GM19463 (cell line): ENCODE measurements around the gene CTCF.
"Not testable (repeated sequence)": the region's sequence is repeated elsewhere in the genome, so short reads cannot be mapped to it uniquely, and the experiment has no call there.

ENCODE experiments used
- ATAC-seq: cut with Tn5 transposase; IDR thresholded peaks from one replicate; pipeline ENCODE4 v1.9.1; 2021; ENCODE audit warnings: mild to moderate bottlenecking, moderate library complexity; ENCODE audit not compliant: unreplicated experiment

Gene CTCF

GRCh38 chr16:67533024-67533560 is 29.2 kb upstream of the CTCF start:
- no peak for ATAC-seq

- not testable (repeated sequence) for ATAC-seq
Observed at GRCh38 chr16:67533987-67534386, 28.3 kb upstream of the CTCF start.

GRCh38 chr16:67534431-67534830 is 27.9 kb upstream of the CTCF start:
- no peak for ATAC-seq

- no peak for ATAC-seq
Observed at GRCh38 chr16:67535201-67535600, 27.1 kb upstream of the CTCF start.

GRCh38 chr16:67537270-67537635 is 25.1 kb upstream of the CTCF start:
- peak; percentile 42 for ATAC-seq

- ATAC-seq, result peak; percentile 46
Observed at GRCh38 chr16:67537636-67538591, 24.4 kb upstream of the CTCF start.

- no peak for ATAC-seq
Observed at GRCh38 chr16:67538666-67539101, 23.6 kb upstream of the CTCF start.

GRCh38 chr16:67539271-67539670 is 23.1 kb upstream of the CTCF start:
- no peak for ATAC-seq

- ATAC-seq, result no peak
Observed at GRCh38 chr16:67539691-67540635, 22.4 kb upstream of the CTCF start.

GRCh38 chr16:67540756-67541155 is 21.6 kb upstream of the CTCF start:
- no peak for ATAC-seq

GRCh38 chr16:67541391-67542263 is 20.7 kb upstream of the CTCF start:
- ATAC-seq, result no peak

- peak; percentile 56 for ATAC-seq
Observed at GRCh38 chr16:67542464-67542863, 19.9 kb upstream of the CTCF start.

- no peak for ATAC-seq
Observed at GRCh38 chr16:67543036-67543435, 19.3 kb upstream of the CTCF start.

GRCh38 chr16:67543582-67543981 is 18.7 kb upstream of the CTCF start:
- no peak for ATAC-seq

- ATAC-seq, result no peak
Observed at GRCh38 chr16:67544329-67544841, 17.9 kb upstream of the CTCF start.

- no peak for ATAC-seq
Observed at GRCh38 chr16:67544844-67545664, 17.3 kb upstream of the CTCF start.

- no peak for ATAC-seq
Observed at GRCh38 chr16:67545665-67546024, 16.7 kb upstream of the CTCF start.

GRCh38 chr16:67546091-67546501 is 16.2 kb upstream of the CTCF start:
- ATAC-seq, result no peak

- ATAC-seq, result no peak
Observed at GRCh38 chr16:67546761-67547422, 15.4 kb upstream of the CTCF start.
